ENCODE measurements around the gene DCTN2. TPM values are rescaled to one million over a fixed set of nuclear protein-coding genes. Genes with fewer than 3 reads are reported as not detected.

Gene DCTN2
- polyA plus RNA-seq, 2 of the 4 experiments (the other 2 are of a cell fraction): 169 to 211 TPM

DNA sequence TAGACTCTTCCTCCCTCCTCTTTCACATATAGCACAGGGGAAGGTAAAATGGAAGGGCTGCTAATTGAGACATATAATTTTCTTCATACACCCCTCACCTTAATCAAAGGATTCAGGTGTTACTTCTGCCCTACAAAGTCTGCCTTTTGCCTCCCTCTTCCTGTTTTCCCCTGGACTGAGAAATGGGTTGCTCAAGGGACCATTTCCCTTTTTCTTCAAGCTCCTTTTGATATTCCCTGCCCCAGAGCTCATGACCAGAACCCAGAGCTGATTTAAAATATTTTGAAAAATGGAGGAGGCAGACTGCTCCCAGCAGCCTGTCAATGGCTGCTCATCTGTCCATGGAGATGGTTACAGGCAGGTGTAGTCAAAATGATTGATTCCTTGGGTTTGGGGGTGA lies 37.7 kb upstream of the DCTN2 start:
- no peak for FAIRE-seq
- Histone ChIP-seq H3K9me3 (no peaks in the 10 kb centered on the region), H3K27ac (no peak overlapping the region), H3K4me3 (no peak overlapping the region), H3K4me2 (no peak overlapping the region), H3K4me1 (peaks cover 6% of the 10 kb centered on the region)
- POLR2A ChIA-PET: no interaction called here
- TF ChIP-seq NR3C1 (IDR thresholded peaks at IDR 0.05): no peak
- TF ChIP-seq NFE2L2 (conservative IDR thresholded peaks at IDR 0.05; ENCODE audit: low read length): no peak
- TF ChIP-seq, protein P1, sequence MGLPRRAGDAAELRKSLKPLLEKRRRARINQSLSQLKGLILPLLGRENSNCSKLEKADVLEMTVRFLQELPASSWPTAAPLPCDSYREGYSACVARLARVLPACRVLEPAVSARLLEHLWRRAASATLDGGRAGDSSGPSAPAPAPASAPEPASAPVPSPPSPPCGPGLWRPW (IDR thresholded peaks at IDR 0.05): no peak
- TF ChIP-seq CBX2 (IDR thresholded peaks at IDR 0.05; ENCODE audit: borderline replicate concordance, low read depth): no peak
- TF ChIP-seq RFX5 (IDR thresholded peaks at IDR 0.05): no peak
- TF ChIP-seq RCOR1 (IDR thresholded peaks at IDR 0.05; ENCODE audit: low read depth, low read length): no peak
- no peak for TF ChIP-seq GATA3 (IDR thresholded peaks at IDR 0.05; ENCODE audit: borderline replicate concordance)
- no peak for TF ChIP-seq MYC (IDR thresholded peaks at IDR 0.05; ENCODE audit: borderline replicate concordance, low read length)
- TF ChIP-seq MAZ (IDR thresholded peaks at IDR 0.05; ENCODE audit: borderline replicate concordance, low read depth, low read length): no peak
- TF ChIP-seq HOXB13 (CRISPR knock-in tag; IDR thresholded peaks at IDR 0.05; ENCODE audit: low read depth): no peak
- no peak for ATAC-seq
- DNase-seq (ENCODE audit: low read depth in 1 of 2, low spot score in 1 of 2): no peak
- CTCF ChIA-PET: interaction anchor here (0.9 to 10.0 kb wide), 18 partner anchors 8 to 354 kb away, joined by 3 to 336 read pairs (median 28); partner anchors contain the start of genes ARHGEF25, B4GALNT1, DCTN2 and DTX3

DNA sequence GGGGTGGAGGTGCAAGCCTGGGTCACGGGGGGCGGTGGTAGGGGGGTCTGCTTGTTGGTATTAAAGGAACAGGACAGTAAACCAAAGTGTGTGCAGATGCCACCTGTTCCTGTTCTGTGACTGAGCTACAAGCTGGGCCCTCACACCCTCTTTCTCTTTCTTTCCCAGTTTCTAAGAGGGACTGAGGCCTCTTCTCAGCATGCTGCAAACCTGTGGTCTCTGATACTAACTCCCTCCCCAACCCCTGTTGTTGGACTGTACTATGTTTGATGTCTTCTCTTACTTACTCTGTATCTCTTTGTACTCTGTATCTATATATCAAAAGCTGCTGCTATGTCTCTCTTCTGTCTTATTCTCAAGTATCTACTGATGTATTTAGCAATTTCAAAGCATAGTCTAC lies 37.1 kb upstream of the DCTN2 start:
- H3K4me3 ChIP-seq: no peak overlapping the region
- H3K27ac ChIP-seq: no peak overlapping the region
- FAIRE-seq (no peak), ATAC-seq (no peak), DNase-seq (ENCODE audit: low read depth in 1 of 2, low spot score in 1 of 2) (no peak)
- ChIA-PET POLR2A (no interaction called here), CTCF (interaction anchor here (0.7 to 10.0 kb wide), 34 partner anchors 9 to 354 kb away, joined by 3 to 336 read pairs (median 8); partner anchors contain the start of genes ARHGEF25, B4GALNT1, DCTN2 and DTX3)
- H3K4me2 ChIP-seq: no peak overlapping the region
- no peaks in the 10 kb centered on the region for H3K9me3 ChIP-seq
- H3K4me1 ChIP-seq: peaks cover 13% of the 10 kb centered on the region
- WGBS (ENCODE audit: missing lambda C conversion rate): 85% methylated on average over 2 of the region's 2 CpGs
- TF ChIP-seq MAFK (IDR thresholded peaks at IDR 0.05; ENCODE audit: partially characterized antibody) (no peak), JUNB (IDR thresholded peaks at IDR 0.05) (no peak)

DNA sequence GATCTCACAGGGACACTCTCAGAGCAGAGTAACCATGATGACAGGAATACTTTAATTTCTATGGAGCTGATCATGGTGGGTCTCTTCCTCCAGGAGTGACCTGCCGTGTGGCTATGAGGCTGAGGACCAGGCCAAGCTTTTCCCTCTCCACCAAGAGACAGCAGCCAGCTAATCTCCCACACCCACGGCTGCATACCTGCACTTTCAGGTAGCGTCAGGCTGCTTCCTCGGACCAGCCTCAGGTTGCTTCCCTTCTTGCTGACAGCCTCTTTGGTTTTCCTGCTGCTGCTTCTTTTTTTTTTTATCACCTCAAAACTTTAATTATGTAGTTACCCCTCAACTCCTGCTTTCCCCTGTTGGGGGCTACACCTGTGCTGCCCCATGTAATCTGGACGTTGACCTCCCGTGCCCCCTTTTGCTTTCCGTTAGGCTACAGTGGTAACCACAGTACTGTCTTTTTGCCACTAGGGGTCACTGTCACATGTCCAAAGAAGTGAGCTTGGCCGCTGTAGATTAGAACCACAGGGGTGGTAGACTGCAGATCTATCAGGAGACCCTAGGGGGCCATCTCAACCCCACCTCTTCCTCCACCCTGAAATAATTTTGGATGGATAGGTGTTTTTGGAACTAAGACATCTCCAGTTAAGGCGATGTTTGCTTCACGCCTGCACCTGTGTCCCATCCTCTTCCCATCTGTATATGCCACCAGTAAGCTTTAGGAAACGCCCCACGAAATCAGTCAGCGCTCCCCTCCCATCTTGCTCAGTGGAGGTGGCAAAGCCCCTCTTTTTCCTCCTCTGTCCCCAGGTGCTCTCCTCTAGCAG lies 36.2 kb upstream of the DCTN2 start:
- peak; percentile 90 to 96 for DNase-seq (ENCODE audit: low read depth in 1 of 2, low spot score in 1 of 2)
- TF ChIP-seq SMC3 (IDR thresholded peaks at IDR 0.05) (peak; percentile 76), RAD21 (conservative IDR thresholded peaks at IDR 0.05 in 1 of 2, IDR thresholded peaks at IDR 0.05 in 1 of 2) (peak; percentile 86 to 93), JUNB (IDR thresholded peaks at IDR 0.05) (no peak)
- TF ChIP-seq, protein P2, sequence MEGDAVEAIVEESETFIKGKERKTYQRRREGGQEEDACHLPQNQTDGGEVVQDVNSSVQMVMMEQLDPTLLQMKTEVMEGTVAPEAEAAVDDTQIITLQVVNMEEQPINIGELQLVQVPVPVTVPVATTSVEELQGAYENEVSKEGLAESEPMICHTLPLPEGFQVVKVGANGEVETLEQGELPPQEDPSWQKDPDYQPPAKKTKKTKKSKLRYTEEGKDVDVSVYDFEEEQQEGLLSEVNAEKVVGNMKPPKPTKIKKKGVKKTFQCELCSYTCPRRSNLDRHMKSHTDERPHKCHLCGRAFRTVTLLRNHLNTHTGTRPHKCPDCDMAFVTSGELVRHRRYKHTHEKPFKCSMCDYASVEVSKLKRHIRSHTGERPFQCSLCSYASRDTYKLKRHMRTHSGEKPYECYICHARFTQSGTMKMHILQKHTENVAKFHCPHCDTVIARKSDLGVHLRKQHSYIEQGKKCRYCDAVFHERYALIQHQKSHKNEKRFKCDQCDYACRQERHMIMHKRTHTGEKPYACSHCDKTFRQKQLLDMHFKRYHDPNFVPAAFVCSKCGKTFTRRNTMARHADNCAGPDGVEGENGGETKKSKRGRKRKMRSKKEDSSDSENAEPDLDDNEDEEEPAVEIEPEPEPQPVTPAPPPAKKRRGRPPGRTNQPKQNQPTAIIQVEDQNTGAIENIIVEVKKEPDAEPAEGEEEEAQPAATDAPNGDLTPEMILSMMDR (IDR thresholded peaks at IDR 0.05): peak; percentile 96
- Histone ChIP-seq H3K9me3 (no peaks in the 10 kb centered on the region), H3K4me3 (no peak overlapping the region), H3K4me2 (no peak overlapping the region), H3K4me1 (peaks cover 13% of the 10 kb centered on the region), H3K27ac (no peak overlapping the region)
- CTCF ChIA-PET: interaction anchor here (0.6 to 10.0 kb wide), 55 partner anchors 10 to 1234 kb away, joined by 3 to 336 read pairs (median 4); partner anchors contain the start of genes ARHGEF25, B4GALNT1, DCTN2 and DTX3
- POLR2A ChIA-PET: no interaction called here
- 46% methylated on average over 13 of the region's 13 CpGs for WGBS (ENCODE audit: missing lambda C conversion rate)
- ATAC-seq: peak; percentile 91 to 98
- FAIRE-seq: no peak

DNA sequence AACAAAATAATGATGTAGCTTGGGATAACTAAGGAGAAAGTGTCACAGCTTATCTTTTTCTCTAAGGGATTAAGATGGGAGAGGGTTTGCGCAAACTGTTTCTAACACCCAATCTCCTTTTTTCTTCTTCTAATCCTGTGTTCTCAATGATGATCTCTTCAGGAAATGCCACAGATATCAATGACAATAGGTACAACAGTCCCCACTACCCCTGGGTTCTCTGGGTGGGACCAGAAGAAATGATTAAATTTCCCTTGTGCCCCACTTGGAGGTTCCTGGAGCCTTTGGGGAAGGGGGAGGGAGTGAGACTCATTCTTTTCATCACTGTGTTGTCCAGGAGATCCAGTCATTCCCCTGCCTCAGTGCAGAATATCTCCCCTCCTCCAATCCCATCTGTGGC lies 35.4 kb upstream of the DCTN2 start:
- Histone ChIP-seq H3K4me2 (no peak overlapping the region), H3K4me1 (peaks cover 13% of the 10 kb centered on the region), H3K9me3 (no peaks in the 10 kb centered on the region), H3K27ac (no peak overlapping the region), H3K4me3 (no peak overlapping the region)
- FAIRE-seq (no peak), ATAC-seq (no peak), DNase-seq (ENCODE audit: low read depth in 1 of 2, low spot score in 1 of 2) (no peak)
- ChIA-PET CTCF (interaction anchor here (0.6 to 10.0 kb wide), 28 partner anchors 11 to 178 kb away, joined by 3 to 336 read pairs (median 16); partner anchors contain the start of genes ARHGEF25, B4GALNT1, DTX3 and OS9), POLR2A (interaction anchor here (1.5 kb wide), 1 partner anchor 9 kb away, joined by 4 read pairs; the partner anchor contains the start of gene PIP4K2C)
- 90% methylated on average over 1 of the region's 1 CpG for WGBS (ENCODE audit: missing lambda C conversion rate)
- TF ChIP-seq EP300 (IDR thresholded peaks at IDR 0.05) (no peak), MYC (IDR thresholded peaks at IDR 0.05; ENCODE audit: borderline replicate concordance, low read length) (no peak), CBX8 (IDR thresholded peaks at IDR 0.05) (no peak), HOXB13 (CRISPR knock-in tag; IDR thresholded peaks at IDR 0.05; ENCODE audit: low read depth) (no peak), ZC3H11A (IDR thresholded peaks at IDR 0.05) (no peak), HOXB5 (CRISPR knock-in tag; IDR thresholded peaks at IDR 0.05) (no peak), JUNB (IDR thresholded peaks at IDR 0.05) (no peak), GATA3 (IDR thresholded peaks at IDR 0.05; ENCODE audit: borderline replicate concordance) (no peak), EHMT2 (IDR thresholded peaks at IDR 0.05; ENCODE audit: low read depth) (no peak), MAFK (IDR thresholded peaks at IDR 0.05; ENCODE audit: partially characterized antibody) (no peak), POLR2A (IDR thresholded peaks at IDR 0.05; ENCODE audit: low read length) (no peak), TFCP2L1 (CRISPR knock-in tag; IDR thresholded peaks at IDR 0.05) (no peak), ESRRA (IDR thresholded peaks at IDR 0.05; ENCODE audit: borderline replicate concordance, low read length) (no peak), JUN (IDR thresholded peaks at IDR 0.05) (no peak)
- TF ChIP-seq, protein P3, sequence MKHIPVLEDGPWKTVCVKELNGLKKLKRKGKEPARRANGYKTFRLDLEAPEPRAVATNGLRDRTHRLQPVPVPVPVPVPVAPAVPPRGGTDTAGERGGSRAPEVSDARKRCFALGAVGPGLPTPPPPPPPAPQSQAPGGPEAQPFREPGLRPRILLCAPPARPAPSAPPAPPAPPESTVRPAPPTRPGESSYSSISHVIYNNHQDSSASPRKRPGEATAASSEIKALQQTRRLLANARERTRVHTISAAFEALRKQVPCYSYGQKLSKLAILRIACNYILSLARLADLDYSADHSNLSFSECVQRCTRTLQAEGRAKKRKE (CRISPR knock-in tag; IDR thresholded peaks at IDR 0.05; ENCODE audit: low read depth): no peak
- TF ChIP-seq, protein P4, sequence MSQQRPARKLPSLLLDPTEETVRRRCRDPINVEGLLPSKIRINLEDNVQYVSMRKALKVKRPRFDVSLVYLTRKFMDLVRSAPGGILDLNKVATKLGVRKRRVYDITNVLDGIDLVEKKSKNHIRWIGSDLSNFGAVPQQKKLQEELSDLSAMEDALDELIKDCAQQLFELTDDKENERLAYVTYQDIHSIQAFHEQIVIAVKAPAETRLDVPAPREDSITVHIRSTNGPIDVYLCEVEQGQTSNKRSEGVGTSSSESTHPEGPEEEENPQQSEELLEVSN (IDR thresholded peaks at IDR 0.05; ENCODE audit: borderline replicate concordance, low read depth): no peak
- TF ChIP-seq, protein P1 (IDR thresholded peaks at IDR 0.05): no peak

All from A549 (cell line).